Hypothalamus (tissue), 51 donors: Measurements from ENCODE around the gene RNF25.

ENCODE experiments used
- DNase-seq, 51 donors: peaks; one replicate each; lab custom pipeline; 2025; lab: John Stamatoyannopoulos, UW

The RNF25 gene, protein sequence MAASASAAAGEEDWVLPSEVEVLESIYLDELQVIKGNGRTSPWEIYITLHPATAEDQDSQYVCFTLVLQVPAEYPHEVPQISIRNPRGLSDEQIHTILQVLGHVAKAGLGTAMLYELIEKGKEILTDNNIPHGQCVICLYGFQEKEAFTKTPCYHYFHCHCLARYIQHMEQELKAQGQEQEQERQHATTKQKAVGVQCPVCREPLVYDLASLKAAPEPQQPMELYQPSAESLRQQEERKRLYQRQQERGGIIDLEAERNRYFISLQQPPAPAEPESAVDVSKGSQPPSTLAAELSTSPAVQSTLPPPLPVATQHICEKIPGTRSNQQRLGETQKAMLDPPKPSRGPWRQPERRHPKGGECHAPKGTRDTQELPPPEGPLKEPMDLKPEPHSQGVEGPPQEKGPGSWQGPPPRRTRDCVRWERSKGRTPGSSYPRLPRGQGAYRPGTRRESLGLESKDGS

DNA sequence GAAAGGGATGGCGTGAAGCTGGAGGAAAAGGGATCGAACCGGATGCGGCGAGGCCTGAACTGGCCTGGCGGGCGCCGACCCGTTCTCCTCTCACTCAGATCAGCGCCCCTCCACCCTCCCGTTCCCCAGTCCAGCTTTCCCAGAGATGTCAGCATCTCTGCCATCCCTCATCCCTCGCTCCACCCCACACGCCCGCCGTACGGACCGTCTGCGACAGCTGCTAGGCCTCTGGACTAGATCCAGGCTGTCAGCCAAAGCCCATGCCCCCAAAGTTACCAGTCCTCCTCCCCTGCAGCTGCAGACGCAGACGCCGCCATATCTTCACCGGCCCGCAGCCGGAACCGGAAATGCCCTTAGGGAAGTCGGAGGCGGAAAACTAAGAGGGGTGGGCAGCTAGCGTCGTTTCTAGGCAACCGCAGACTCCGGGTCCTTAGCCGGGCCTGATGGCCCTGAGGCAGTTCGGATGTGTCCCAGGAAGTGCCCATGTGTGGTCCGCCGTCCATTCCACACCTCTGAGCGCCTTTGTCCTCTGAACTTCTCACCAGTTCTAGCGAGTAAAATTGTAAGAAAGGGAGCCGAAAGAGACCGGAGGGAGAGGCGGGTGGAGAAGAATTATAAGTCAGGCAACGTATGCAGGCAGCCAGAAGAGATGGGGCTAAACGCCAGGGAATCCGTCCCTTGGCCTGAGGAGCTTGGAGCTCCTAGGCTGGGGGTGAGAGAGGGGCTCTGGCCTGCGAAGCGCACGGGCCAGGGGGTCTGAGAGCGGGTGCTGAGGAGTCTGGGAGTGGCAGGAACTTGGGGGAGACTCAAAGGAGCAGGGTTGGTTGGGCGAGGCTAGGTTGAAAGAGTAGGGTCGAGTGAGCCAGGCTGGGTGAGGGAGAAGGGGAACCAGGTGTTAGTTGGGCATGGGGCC is at the start of gene RNF25, which contains the start of gene STK36:
Gene RNF25 (minus strand): TSS at position 349 of the 913 bp plus-strand sequence. CDS start 32 bp downstream, at position 317.
Gene STK36 (plus strand): TSS at position 433 of the 913 bp plus-strand sequence. CDS start 744 bp downstream, outside the sequence.
- DNase-seq = peak; percentile 24 to 94 (median 81)

DNA sequence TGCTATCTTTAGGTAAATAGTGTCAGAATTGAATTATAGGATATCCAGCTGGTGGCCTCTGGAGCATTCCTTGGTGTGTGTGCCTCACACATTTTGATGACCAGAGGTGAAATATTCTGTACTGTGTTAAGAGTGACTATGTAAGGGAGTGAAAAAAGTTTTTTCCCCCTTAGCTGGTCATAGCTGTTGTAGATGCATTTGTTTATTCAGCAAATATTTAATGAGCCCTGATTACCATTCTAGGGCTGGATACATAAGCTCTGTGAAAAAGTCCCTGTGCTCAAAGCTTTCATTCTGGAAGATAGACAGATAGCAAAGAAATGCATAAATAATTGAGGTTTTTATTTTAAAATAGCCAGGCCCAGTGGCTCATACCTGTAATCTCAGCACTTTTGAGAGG is 49.7 kb upstream of the RNF25 start:
- DNase-seq = no peak

DNA sequence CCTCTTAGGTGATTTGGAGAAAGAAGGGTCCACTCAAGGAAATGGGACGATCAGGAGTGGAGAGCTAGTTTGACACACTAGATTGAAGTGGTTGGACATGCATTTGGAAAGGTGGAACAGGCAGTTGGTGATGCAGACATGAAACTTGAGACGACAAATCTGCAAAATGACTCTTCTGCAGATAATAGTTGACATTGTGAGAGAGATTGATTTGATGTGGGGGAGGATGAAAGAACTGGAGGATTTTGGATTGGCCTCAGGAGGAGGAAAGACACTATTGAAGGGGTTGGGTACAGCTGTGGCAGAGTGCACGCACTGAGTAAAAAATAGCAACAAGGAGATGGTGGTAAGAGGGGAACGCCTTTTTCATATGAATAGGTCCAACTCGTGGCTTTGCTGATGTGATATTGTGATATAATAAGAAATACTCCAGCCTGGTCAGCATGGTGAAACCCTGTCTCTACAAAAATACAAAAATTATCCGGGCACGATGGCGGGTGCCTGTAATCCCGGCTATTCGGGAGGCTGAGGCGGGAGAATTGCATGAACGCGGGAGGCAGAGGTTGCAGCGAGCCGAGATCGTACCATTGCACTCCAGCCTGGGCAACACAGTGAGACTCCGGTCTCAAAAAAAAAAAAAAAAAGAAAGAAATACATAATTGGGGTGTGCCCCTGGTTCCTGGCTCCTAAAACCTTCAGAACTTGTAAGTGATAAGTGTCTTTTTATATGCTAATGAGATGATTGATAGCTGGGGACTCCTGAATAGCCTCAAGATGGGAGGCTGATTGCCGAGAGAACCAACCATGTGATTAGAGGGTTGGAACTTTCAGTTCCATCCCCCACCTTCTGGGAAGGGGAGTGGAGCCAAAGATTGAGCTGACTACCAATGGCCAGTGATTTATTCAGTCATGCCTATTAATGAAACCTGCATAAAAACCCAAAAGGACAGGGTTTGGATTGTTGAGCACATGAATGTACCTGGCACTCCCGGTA is 48.5 kb upstream of the RNF25 start:
- DNase-seq = no peak

DNA sequence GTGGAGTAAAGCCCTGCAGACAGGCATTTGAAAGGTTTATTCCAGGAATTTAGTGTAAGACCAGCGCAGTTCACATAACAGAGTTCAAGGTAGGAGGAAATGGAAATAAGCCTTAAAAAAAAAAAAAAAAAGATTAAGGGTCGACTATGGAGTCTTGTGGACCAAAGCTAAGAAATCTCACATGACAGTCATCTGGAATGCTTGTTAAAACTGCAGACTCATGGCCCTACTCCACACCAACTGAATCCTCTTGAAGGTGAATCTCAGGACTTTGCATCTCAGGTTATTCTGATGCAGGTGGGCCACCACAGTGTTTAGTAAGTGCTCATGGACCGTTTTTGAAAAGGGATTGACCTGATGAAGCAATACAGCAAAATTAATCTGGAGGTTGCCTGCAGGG is 47.7 kb upstream of the RNF25 start:
- DNase-seq = no peak

DNA sequence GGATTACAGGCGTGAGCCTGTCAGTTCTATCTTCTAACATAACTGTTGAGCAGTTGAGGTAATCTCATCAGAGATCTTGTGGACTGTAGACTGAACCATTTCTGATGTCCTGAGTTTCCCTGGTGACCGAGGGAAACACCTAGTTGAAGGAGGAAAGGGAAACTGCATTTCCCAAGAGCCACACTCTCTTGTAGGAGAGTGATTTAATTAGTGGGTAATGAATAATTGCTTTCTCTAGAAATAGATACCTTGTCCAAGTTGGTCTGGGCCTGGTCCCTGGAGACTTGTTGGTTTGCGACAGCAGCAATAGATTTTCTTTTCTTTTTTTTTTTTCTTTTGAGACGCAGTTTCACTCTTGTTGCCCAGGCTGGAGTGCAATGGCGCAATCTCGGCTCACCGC is 46.3 kb upstream of the RNF25 start:
- no peak for DNase-seq

DNA sequence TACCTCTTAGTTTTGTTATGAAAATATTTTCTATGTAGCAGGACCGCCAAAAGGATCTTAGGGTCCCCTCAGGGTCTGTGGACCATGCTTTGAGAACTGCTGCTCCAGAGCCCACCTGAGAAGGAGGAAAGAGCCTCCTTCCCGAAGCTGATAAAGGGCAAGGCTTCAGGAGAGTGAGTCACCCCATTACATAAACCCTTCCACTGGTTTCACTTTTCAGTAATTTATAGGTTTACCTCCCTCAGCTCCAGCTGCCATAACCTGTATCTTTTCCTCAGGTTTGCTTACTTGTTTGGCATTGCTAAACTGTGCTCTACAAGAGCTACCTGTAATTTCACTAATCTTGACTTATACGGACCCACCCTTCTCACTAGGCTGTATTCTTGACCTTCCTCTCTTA is 45.5 kb upstream of the RNF25 start:
- peak in 1 of 51 donors; percentile 7 for DNase-seq

DNA sequence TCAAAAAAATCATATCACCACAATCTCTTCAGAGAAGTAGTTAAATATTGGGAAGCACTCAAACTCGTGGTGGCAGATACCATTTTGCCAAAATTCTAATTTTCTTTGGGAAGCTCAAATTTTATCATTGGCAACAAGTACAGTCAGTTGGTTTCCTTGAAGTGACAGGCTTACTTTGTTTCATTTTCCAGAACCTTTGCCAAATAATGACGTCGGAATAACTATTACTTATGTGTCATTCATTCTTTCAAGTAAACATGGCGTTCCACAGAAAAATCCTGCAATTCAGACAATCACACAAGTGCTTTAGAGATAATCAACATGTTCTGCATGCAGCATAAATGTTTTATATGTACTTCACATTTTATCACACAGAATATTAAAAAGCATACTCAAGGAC is 44.3 kb upstream of the RNF25 start:
- peak in 1 of 51 donors; percentile 45 for DNase-seq

DNA sequence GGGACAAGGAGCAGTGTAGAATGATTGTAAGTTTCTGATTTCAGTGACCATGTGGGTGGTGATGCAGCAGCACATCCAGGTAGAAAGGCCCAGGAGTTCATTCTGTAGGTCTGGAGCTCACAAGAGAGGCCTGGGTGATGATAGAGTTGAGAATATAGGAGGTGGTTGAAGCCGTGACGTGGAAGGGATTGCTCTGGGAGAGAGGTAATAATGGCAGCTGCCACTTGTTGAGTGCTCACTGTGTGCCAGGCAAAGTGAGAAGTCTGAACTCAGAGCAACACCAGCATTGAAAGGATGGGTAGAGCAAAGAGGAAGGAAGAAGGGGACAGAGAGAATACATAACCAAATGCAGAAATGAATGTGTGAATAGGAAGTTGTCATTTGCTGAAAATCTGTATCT is 42.1 kb upstream of the RNF25 start:
- DNase-seq = no peak

DNA sequence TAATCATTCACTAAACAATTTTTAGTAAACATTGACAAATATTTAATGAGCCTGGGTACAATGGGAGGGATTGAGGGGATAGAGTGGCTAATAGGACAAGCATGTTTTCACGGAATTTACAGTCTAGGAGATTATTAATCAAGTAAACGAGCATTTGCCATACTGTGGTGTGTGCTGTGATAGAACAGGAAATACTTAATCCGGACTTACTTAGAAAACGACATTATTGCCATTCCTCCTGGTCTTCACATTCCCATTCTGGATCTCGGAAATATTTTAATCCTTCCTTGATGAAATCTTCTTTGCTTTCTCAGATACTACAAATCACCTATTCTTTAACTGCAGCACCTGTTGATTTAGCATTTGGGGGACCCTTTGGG is 39.7 kb upstream of the RNF25 start:
- DNase-seq = no peak

DNA sequence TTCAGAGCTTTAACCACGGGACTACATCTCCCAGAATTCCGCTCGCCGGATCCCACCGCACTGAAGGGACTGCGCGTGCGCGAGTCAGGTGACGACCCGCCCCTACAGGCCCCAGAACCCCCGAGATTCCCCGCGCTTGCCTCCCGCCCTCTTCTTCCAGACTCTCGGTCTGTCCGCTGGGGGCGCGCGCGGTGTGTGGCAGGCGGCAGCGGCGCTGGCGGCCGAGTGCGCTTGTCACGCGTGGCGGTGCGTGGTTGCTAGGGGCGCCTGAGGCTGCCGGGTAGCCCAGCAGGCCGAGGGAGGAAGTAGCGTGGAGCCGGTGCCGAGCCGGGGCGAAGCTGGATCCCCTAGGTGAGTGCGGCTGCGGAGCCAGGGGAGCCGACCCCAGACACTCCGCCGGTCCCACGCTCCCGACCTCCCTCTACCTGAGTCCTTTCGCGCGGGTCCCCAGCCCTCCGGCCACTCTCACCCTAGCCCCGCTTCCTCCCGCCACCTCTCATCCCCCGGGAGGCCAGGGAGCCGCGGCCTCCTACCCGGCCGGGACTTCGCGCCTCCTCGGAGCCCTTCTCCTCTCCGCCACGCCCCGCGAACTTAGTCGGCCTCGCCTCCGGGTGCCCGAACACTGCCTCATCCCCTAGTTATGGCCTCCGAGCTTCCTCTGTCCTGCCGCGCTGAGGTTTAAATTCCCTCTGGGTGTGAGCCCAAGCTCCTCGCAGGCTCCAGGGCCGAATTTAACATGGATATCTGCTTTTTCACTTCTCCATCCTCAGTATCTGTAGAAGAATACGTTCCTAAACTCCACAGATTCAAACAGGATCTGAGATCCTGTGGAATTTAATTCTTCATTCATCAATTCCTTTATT is 39.1 kb upstream of the RNF25 start, which contains the start of gene TTLL4:
Gene TTLL4 (plus strand): TSS at position 149 of the 863 bp plus-strand sequence. CDS start 26,842 bp downstream, outside the sequence.
- peak; percentile 77 to 100 (median 97) for DNase-seq

DNA sequence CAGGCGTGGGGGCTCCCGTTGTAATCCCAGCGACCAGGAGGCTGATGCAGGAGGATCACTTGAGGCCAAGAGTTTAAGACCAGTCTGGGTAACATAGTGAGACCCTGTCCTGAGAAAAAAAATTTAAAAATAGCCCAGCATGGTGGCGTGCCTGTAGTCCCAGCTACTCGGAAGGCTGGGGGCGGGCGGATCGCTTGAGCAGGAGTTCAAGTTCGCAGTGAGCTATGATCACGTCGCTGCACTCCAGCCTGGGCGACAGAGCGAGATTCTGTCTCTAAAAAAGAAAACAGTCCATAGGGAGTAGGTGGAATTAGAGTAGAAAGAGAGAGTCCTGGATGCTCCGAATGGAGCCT is 38.5 kb upstream of the RNF25 start:
- peak in 1 of 51 donors; percentile 52 for DNase-seq

DNA sequence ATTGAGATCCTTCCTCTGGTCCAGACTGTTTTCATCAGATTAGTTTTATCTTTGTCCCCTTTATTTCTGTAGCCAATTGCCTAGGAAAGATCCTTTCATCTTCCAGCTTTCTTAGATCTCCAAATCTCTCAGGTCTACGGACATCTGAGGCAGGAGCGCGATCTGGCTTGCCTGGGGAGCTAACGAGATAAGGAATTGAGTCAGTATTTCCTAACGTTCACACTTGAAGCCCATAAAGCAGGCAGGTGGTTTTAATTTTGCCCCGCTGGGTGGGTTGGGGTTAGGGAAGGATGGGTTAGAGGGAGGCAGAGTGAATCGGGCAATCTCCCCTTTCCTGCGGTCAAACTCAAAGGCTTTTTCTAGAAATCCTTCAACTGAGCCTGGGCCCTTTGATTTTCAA is 38.1 kb upstream of the RNF25 start:
- DNase-seq = no peak

DNA sequence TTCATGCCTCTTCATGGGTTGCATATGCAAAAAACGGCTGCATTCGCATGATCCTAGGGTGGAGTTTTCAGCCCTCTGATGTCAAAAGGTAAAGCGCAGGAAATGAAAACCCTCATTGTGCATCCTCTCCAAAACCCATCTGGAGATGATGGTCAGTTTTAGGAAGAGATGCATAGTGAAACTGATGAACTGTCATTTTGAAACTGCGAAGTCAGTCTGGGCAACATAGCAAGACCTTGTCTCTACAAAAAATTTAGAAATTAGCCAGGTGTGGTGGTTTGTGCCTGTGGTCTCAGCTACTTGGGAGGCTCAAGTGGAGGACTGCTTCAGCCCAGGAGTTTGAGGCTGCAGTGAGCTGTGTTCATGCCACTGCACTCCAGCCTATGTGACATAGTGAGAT is 36.3 kb upstream of the RNF25 start:
- DNase-seq = no peak

DNA sequence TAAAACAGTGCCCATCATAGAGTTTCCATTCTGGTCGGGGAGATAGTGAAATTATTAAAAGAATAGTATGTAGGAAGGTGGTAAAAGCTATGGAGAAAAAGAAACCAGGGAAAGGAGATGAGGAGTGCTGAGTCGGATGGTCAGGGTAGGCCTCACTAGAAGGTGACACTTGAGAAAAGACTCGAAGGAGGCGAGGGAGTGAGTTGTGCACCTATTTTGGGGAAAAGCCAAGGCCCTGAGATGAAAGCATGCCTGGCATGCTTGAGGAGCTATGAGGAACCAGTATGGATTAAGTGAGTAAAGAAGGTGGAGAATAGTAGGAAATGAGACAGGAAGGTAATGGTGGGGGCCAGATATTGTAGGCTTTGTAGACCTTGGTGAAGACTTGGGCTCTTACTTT is 31.5 kb upstream of the RNF25 start:
- no peak for DNase-seq

DNA sequence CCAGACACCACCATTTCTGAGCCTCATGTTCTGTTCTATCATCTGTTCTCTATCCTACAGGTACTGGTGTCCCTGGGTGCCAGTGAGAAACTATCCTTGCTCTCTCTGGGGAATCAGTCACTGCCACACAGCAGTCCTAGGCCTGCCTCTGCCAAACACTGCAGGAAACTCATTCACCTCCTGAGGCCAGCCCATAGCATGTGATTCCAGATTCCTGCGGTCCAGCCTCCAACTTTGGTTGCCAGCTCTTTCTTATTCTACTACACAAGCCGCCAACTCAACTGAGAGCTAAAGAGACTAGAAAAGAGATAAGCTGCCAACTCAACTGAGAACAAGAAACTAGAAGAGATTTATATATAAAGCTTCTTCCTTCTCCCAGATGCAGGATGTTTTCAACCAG is 30.0 kb upstream of the RNF25 start:
- peak in 11 of 51 donors; percentile 7 to 34 (median 20) for DNase-seq

DNA sequence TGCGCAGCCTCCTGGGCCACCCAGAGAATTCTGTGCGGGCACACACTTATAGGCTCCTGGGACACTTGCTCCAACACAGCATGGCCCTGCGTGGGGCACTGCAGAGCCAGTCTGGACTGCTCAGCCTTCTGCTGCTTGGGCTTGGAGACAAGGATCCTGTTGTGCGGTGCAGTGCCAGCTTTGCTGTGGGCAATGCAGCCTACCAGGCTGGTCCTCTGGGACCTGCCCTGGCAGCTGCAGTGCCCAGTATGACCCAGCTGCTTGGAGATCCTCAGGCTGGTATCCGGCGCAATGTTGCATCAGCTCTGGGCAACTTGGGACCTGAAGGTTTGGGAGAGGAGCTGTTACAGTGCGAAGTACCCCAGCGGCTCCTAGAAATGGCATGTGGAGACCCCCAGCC is 27.1 kb upstream of the RNF25 start:
- DNase-seq = no peak

DNA sequence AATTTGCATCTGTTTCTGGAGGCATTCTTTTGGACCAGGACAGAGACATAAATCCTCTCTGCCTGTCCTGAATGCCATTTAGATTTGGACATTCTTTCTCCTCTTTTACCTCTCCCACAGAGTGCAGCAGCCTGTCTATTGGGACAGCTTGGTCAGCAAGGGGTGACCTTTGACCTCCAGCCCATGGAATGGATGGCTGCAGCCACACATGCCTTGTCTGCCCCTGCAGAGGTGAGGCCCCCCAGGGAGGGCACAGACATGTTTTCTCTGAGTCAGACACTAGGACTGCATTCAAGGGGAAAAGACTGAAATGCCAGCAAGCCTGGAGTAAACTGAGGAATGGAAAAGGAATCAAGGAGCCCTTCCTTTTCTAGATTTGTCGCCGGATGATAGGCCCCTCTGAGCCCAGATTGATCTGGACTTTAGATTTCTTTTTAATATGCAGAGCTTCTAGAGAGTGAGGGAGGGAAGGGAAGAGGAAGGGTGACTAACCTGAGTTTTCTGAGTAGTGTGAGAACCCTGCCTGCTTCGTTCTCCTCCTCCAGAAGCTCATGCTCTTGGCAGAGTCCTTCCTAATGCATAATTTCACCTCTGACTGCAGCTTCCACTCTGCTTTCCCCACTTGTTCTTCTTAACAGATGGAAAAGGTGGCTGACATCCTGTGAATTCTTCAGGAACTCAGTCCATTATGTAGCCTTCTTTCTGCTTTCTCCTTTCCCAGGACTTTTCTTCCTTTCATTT is 22.8 kb upstream of the RNF25 start:
- no peak for DNase-seq

DNA sequence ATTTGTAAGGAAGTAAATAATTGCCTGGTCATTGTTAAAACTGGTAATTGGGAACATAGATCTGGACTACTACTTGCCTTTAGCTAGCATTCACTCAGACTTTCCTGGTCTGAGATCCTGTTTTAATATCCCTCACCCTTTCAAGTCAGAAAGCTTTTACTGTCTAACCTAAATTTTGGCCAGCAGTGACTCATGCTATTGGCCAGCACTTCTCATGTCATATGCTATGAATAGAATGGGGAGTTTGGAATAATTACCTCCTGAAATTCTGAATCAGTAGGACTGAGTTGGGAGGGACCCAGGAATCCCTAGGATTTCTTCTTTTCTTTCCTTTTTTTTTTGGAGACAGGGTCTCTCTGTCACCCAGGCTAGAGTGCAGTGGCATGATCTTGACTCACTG is 19.4 kb upstream of the RNF25 start:
- DNase-seq = no peak
